GM19467 (cell line): ENCODE measurements around the gene FXN.
"Not testable (repeated sequence)": the region's sequence is repeated elsewhere in the genome, so short reads cannot be mapped to it uniquely, and the experiment has no call there.

Source experiments
- ATAC-seq: cut with Tn5 transposase; IDR thresholded peaks from one replicate; pipeline ENCODE4 v1.9.1; 2021; ENCODE audit warnings: mild to moderate bottlenecking, moderate library complexity; ENCODE audit not compliant: unreplicated experiment

FXN gene

DNA sequence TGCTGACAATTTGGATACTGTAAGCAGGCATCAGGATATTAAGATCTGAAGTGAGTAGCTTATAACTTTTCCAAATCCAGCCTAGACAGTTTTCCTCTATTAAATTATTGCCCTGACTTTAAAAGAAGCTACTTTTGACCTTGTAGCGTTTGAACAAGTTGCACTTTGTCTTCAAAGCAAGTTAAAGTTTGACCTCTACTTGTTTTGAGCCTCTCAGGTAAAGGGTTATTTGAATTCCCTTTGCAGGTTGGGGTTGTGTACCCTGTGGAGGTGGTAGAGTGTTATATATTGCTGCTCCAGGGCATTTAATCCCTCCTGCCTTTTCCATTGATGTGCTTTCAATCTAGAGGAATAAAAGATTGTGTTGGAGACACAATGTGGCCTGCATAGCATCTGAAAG lies 30.1 kb downstream of the FXN start:
- no peak for ATAC-seq

DNA sequence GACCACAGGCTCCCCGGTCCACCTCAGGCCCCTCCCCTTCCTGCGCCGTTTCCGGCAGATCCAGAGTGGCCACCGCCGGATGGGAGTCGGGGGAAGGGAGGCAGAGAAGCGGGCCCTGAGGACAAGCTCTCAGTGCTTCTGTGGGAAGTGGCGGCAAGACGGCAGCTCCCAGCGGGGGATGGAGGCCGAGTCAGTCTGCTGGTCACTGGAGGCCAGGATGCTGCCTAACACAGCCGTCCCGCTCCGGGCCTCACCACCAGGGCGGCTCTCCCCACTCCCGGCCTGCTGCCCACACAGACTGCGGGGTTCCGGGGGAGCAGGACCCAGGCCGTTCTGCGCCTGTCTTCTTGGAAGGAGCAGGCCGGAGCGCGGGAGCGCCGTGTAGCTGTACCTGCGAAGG lies 31.4 kb downstream of the FXN start:
- ATAC-seq: no peak

GRCh38 chr9:69070201-69070600 lies 34.6 kb downstream of the FXN start:
- no peak for ATAC-seq

DNA sequence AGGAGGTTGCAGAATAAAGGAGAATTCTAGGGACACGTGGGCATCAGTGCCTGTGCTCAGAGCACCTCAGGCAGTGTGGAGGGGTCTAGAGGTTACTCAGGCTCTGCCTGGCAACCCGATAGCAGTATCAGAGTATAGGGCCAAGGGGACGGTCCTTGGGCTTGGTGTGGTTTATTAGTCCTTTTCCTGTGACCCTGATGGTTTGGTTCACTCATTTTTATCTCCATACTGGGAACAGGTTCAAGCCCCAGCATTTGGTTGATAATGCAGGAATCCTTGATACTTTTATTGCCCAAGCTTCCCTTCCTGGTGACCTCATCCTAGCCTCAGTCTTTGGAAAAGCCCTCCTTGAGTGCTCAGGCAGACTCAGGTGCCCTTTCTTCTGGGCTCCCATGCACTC lies 35.5 kb downstream of the FXN start:
- ATAC-seq: no peak

GRCh38 chr9:69073103-69073502 lies 37.6 kb downstream of the FXN start:
- no peak for ATAC-seq

DNA sequence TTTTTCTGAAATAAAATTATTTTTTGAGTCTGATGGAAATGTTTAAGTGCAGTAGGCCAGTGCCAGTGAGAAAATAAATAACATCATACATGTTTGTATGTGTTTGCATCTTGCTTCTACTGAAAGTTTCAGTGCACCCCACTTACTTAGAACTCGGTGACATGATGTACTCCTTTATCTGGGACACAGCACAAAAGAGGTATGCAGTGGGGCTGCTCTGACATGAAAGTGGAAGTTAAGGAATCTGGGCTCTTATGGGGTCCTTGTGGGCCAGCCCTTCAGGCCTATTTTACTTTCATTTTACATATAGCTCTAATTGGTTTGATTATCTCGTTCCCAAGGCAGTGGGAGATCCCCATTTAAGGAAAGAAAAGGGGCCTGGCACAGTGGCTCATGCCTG lies 39.2 kb downstream of the FXN start:
- ATAC-seq: no peak

DNA sequence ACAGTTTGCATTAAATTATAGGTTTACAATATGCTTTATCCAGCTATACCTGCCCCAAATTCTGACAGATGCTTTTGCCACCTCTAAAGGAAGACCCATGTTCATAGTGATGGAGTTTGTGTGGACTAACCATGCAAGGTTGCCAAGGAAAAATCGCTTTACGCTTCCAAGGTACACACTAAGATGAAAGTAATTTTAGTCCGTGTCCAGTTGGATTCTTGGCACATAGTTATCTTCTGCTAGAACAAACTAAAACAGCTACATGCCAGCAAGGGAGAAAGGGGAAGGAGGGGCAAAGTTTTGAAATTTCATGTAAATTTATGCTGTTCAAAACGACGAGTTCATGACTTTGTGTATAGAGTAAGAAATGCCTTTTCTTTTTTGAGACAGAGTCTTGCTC lies 41.0 kb downstream of the FXN start:
- ATAC-seq: no peak

DNA sequence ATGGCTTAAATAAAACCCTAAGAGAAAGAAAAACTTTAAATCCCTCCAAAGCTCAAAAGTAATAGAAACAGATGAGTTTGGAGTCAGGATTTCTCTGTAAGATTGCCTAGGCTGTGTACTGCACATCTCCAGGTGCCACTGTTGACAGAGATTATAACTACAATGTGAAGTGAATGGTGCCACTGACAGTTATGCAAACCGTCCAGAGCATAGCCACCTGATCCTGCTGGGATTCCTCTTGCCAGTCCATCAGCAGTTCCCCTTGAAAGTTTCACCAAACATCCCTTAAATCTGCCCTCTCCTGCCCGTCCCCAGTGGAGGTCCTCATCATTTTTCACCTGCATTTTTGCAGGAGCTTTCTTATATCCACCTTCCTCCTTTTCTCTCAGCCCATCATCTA lies 42.5 kb downstream of the FXN start:
- ATAC-seq: no peak

- no peak for ATAC-seq
Observed at GRCh38 chr9:69078581-69078980, 43.0 kb downstream of the FXN start.

DNA sequence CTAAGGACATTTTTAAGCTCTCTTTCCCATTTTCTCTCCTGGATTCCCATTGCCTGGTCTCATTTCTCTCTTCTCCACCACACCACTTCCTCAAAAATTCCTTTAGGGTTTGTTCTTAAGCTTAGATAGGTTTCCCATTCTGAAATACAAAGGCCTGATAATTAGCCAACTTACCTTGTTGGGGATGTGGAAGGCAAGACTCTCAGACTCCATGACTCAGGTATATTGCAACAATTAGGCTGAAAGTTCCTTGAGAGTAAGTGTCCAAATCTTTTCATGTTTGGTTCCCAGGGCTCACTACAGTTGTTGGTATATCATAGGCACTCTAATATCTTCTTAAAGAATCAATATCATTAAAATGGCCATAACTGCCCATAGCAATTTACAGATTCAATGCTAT lies 43.6 kb downstream of the FXN start:
- ATAC-seq: no peak

GRCh38 chr9:69081261-69081660 lies 45.7 kb downstream of the FXN start:
- no peak for ATAC-seq

- ATAC-seq: no peak
Observed at GRCh38 chr9:69083321-69083720, 47.8 kb downstream of the FXN start.

DNA sequence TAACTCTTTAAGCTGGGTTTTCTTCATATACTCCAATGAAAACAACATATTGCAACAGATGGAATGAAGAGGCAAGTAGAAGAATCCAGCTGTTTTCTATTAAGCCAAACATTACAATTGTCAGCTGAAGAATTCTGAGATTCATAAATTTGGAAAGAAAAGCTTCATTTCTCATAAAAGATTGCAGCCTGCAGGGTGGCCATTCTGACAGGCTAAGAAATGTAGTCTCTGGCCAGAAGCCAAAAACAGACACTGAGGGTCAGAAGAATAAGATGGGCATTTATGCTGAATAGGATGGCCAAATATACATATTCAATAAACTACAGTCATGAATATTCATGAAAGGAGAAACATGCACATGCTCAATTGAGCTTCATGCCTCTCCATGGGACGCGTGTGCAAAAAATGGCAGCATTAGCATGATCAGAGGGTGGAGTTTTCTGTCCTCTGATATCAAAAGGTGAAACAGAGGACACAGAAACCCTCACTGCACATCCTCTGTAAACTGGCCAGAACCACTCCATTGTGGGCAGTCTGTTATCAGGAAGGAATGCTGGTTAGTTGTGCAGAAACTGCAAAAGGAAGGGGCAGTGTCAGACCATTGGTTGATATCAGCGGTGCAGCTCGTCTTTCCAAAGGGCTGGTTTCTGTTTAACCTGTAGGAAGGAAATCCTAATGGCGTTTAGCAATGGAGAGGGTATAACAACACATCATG lies 50.2 kb downstream of the FXN start:
- ATAC-seq: no peak

DNA sequence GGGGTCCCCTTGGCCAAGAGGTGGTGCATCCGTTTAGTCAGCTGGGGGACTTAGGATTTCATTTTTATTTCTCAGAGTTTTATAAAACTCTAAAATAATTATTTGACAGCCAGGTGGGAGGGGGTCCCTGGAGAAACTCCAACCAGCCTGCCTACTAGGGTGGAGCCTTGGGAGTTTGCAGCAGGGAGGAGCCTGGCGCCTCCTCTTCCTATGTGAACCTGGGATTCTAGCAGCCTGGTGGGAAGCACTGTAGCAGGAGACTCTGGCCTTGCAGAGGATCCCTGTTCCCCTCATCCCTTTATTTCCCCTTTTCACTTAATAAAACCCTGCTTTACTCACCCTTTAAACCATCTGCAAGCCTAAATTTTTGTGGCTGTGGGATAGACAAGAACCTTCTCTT lies 50.8 kb downstream of the FXN start:
- no peak for ATAC-seq

GRCh38 chr9:69086769-69087168 lies 51.2 kb downstream of the FXN start:
- no peak for ATAC-seq

- no peak for ATAC-seq
Observed at GRCh38 chr9:69089082-69089481, 53.5 kb downstream of the FXN start.

- no peak for ATAC-seq
Observed at GRCh38 chr9:69089491-69089890, 53.9 kb downstream of the FXN start.

DNA sequence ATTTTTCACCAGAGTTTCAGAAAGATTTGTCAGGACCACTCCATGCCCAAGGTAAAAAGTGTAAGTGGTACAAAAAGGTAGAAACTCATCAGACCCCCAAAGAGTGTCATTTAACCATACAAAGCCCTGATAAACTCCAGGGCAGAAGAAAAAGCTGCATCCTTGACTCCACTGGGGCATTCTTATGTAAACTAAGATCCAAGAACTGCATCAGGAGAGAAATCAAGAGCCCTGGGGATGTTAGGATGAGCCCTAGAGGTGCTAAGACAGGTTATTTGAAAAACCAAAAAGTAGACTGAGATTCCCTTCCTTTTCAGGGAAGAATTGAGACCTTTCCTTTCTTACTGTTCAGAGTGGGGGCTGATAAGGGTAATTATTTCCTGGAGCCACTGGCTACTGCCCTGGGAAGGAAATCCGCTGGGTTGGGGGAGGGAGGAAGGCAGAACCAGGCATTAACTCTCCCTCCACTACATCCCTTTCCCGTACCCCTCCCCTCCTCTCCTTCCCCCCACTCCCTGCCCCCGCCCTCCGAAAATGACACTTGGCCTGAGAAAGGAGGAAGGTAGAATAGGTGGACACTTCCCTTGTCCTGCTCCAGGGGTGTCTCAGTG lies 54.7 kb downstream of the FXN start:
- no peak for ATAC-seq

- ATAC-seq: no peak
Observed at GRCh38 chr9:69090946-69091345, 55.4 kb downstream of the FXN start.

DNA sequence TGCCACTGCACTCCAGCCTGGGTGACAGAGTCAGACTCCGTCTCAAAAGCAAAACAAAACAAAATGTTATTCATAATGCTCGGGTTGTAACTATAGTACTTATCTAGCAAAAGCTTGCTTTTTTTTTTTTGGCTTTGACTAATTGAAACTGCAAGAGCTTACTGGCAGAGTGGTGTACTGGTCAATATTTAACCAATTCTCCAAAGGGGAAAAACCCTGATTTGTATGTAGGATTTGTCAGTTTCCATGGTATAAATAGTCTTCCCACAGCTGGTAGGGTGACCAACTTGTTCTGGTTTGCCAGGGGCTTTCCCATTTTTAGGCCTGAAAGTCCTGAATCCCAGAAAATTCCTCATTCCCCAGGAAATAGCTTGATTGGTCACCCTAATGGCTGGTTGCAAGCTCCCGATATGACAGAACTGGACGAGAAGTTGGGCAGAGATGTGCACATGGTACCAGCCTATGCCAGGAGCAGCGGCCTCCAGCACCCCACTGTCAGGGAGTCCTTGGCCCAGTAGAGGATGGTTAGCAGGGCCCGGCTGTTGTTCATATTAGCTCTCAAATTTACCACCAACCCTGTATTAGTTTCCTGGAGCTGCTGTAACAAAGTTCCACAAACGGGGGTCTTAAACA lies 58.0 kb downstream of the FXN start:
- no peak for ATAC-seq

DNA sequence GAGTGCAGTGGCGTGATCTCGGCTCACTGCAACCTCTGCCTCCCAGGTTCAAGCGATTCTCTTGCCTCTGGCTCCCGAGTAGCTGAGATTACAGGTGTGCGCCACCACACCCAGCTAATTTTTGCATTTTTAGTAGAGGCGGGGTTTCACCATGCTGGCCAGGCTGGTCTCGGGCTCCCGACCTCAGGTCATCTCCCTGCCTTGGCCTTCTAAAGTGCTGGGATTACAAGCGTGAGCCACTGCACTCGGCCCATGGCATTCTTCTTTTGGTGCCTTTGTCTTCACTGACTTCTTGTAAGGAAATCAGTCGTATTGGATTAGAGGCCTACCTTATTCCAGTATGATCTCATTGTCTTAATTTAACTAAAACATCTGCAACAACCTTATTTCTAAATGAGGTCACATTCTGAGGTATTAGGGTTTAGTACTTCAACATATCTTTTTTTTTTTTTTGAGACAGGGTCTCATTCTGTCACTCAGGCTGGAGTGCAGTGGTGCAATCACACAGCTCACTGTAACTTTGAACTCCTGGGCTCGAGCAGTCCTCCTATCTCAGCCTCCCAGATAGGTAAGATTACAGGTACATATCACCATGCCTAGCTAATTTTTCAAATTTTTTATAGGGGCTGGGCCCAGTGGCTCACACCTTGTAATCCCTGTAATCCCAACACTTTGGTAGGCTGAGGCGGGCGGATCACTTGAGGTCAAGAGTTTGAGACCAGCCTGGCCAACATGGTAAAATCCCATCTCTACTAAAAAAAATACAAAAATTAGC lies 59.0 kb downstream of the FXN start:
- not testable (repeated sequence) for ATAC-seq

- no peak for ATAC-seq
Observed at GRCh38 chr9:69097064-69097463, 61.5 kb downstream of the FXN start.
